Activated T-cell treated with anti-CD3 and anti-CD28 coated beads for 1 hour (primary cell): ENCODE data around the gene VPS36.
"Not testable (repeated sequence)": the region's sequence is repeated elsewhere in the genome, so short reads cannot be mapped to it uniquely, and the experiment has no call there.

Source experiments
- DNase-seq: peaks from one replicate; pipeline ENCODE4 v3.0.0-alpha.2; 2020; ENCODE audit warnings: low read depth

VPS36 gene

GRCh38 chr13:52377898-52378297 lies 72.5 kb downstream of the VPS36 start:
- no peak for DNase-seq

- DNase-seq, result no peak
Observed at GRCh38 chr13:52374873-52375411, 75.5 kb downstream of the VPS36 start.

GRCh38 chr13:52374389-52374788 lies 76.0 kb downstream of the VPS36 start:
- DNase-seq, result no peak

DNA sequence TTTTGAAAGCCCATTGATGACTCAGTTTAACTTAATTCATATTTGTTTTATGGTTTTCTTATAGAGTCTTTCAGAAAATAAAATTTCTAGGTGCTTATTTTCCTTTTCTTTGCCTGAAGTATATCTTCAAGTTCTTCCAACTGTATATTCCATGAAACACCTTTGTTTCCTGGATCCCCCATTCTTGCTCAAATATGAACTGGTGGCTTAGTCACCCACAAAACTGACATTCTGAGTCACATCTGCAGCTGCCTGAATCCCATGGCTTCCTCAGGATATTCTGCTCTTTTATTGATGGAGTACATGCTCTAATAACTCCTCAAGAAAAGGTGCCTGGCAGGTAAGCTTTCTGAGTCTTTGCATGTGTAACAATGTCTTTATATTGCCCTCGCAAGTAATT lies 77.2 kb downstream of the VPS36 start:
- not testable (repeated sequence) for DNase-seq

GRCh38 chr13:52371736-52372247 lies 78.6 kb downstream of the VPS36 start:
- no peak for DNase-seq

- DNase-seq, result no peak
Observed at GRCh38 chr13:52366291-52366690, 84.1 kb downstream of the VPS36 start.
